Urothelium cell line (cell line): ENCODE data around the gene SMARCA1.
"Not testable (repeated sequence)": the region's sequence is repeated elsewhere in the genome, so short reads cannot be mapped to it uniquely, and the experiment has no call there.

Experiments
- DNase-seq: peaks from one replicate; pipeline ENCODE4 v3.0.0; 2011; ENCODE audit warnings: low spot score, mixed read lengths
- FAIRE-seq: peaks from 2 replicates; lab custom pipeline; 2011; peaks lifted over from hg19 to GRCh38; lab: Jason Lieb, UNC

SMARCA1 gene, protein sequence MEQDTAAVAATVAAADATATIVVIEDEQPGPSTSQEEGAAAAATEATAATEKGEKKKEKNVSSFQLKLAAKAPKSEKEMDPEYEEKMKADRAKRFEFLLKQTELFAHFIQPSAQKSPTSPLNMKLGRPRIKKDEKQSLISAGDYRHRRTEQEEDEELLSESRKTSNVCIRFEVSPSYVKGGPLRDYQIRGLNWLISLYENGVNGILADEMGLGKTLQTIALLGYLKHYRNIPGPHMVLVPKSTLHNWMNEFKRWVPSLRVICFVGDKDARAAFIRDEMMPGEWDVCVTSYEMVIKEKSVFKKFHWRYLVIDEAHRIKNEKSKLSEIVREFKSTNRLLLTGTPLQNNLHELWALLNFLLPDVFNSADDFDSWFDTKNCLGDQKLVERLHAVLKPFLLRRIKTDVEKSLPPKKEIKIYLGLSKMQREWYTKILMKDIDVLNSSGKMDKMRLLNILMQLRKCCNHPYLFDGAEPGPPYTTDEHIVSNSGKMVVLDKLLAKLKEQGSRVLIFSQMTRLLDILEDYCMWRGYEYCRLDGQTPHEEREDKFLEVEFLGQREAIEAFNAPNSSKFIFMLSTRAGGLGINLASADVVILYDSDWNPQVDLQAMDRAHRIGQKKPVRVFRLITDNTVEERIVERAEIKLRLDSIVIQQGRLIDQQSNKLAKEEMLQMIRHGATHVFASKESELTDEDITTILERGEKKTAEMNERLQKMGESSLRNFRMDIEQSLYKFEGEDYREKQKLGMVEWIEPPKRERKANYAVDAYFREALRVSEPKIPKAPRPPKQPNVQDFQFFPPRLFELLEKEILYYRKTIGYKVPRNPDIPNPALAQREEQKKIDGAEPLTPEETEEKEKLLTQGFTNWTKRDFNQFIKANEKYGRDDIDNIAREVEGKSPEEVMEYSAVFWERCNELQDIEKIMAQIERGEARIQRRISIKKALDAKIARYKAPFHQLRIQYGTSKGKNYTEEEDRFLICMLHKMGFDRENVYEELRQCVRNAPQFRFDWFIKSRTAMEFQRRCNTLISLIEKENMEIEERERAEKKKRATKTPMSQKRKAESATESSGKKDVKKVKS

DNA sequence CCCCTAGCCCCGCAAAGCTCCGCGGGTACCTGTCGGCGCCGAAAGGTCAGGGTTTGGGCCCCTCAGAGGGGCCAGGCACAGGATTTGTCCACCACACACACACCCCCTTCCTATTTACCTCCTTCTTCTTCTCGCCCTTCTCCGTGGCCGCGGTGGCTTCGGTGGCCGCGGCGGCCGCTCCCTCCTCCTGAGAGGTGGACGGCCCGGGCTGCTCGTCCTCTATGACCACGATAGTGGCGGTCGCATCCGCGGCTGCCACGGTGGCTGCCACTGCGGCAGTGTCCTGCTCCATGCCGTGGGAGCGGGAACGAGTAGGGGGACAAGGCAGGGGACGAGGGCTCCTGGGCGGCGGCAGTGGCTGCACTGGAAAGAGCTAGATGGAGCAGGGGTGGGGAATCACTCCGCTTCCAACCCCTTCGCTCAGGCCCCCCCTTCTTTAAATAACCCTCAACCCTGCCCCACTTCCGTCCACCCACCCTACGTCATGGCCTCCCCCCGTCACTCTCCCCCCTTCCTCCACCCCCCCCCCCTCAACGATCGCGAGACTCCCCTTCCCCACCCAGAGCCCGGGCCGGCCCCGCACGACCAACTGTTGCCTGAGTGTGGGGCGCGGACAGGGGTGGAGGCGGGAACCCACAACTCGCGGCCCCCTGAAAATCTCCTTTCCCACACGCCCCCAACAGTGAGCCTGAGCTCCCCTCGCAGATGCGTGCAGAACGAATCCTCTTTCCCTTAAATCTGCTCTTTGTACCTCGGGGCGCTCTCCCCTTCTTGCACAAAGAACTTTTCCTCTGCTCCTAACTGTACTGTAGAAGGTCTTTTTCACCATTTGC, at the start of gene SMARCA1:
Gene SMARCA1 (minus strand): TSS at position 412 of the 833 bp plus-strand sequence. CDS start 120 bp downstream, at position 292.
- DNase-seq: peak; percentile 35
- no peak for FAIRE-seq

DNA sequence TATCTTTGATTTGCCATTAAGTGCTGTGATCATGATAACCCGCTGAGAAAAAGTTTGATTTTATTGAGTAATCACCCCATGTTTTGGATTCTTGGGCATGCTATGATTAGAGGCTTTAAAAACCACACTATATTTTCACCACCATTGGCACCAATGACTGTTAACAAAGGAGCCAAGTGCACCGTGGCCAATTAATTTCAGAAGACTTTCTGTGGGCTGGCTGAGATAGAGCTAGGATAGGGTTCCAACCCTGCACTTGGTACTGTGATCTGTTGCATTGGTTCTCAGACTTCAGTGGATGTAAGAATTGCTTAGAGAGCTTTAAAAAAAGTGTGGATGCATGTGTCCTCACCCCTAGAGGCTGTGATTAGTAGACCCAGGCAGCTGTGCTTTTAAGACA, 49.1 kb upstream of the SMARCA1 start:
- DNase-seq (no peak), FAIRE-seq (no peak)

DNA sequence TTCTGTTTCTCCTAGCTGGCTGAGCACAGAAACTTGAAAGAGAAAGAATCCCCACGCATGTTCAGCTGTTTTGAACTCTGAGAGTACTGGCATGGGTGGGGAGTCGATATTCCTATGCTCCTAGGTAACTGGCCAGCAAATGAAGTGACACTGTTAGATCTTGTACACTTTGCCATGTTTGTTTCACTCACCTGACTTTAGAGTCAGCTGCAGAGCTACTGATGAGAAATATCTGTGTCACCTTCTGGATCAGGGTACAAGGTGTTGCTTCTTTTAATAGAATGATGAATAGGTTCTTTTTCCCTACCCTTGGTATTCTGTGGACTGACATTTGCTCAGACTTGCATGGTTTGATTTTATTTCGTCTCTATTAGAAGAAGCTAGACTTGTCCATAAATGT, 45.1 kb upstream of the SMARCA1 start:
- DNase-seq (no peak), FAIRE-seq (no peak)

DNA sequence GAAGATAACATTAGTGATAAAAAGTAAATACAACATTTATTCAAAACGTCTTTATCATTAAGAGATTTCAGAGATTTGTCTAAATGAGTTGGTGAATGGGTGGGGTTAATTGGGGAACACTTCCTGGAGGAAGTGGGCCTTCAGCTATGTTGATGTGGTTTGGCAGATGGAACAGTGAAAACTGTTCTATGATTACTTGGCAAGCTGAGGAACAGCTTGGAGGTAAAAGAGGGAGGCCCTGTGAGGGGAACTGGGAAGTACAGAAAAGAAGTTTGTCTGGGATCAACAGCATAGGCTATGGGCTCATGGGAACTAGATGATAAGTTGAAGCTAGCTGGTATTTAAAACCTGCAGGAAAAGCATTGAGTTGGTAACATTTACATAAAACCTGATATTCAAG, 42.8 kb upstream of the SMARCA1 start:
- DNase-seq (no peak), FAIRE-seq (no peak)

DNA sequence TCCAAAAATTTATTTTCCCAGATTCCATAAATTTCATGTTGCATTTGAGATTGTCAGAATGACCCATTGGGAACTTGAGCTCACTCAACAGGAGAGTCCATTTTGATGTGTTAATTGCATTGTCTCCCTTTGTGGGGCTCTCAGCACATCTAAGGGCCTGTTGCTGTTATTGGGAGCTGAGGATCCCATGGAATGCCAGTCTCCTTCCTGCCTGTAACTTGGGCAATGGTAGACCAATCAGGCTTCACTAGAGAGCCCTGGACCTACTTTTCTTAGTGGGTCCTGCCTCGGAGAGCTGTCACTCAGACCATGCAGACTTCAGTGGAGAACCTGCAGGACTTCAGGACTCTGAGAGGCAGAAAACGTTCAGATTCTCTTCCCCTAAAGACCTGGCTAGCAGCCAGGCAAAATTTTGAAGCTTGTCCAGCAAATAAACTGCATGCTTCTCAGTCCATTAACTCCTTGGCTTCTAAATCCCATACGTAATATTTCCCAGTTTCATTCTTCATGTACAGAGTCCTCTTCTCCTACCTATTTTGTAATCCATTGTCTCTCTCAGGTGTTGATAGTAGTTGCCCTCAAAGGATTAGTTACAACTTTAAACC, 41.9 kb upstream of the SMARCA1 start:
- DNase-seq: no peak
- no peak for FAIRE-seq

DNA sequence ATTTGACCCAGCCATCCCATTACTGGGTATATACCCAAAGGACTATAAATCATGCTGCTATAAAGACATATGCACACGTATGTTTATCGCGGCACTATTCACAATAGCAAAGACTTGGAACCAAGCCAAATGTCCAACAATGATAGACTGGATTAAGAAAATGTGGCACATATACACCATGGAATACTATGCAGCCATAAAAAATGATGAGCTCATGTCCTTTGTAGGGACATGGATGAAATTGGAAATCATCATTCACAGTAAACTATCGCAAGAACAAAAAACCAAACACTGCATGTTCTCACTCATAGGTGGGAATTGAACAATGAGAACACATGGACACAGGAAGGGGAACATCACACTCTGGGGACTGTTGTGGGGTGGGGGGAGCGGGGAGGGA, 41.1 kb upstream of the SMARCA1 start:
- not testable (repeated sequence) for FAIRE-seq, DNase-seq

DNA sequence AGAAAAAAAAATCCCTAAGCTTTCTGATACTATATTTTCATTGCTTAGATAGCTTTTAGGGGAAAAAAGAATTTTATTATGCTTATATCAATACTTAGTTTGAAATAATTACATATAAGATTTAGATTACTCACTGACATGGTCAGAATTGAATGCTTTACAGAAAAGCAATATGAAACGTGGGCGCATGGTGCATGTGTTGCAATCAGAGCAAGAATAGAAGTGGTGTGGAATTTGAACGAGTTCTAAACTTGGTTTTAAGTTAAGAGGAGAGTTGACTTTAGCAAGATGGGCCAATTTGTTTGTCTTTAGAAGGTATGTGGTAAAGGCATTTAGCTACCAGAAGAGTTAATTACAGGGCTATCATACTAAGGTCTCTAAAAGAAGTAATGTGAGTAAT, 38.2 kb upstream of the SMARCA1 start:
- FAIRE-seq (no peak), DNase-seq (no peak)

DNA sequence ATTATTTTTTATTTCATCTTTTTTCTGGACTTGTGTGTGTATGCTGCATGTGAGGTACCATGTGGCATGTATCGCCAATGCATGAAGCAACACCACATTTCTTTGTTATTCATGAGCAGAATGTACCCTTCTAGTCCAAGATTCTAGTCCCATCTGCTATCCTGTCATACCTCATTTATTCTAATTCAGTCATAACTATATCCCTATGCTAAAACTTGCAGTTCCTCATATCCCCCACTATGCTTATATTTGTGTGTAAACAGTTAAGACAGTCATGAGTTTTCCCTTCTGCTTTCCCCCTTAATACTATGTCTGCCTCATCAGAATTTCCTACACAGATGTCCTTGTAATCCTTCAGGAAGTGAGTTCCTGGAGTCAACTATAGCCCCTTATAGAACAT, 36.5 kb upstream of the SMARCA1 start:
- DNase-seq (no peak), FAIRE-seq (no peak)

DNA sequence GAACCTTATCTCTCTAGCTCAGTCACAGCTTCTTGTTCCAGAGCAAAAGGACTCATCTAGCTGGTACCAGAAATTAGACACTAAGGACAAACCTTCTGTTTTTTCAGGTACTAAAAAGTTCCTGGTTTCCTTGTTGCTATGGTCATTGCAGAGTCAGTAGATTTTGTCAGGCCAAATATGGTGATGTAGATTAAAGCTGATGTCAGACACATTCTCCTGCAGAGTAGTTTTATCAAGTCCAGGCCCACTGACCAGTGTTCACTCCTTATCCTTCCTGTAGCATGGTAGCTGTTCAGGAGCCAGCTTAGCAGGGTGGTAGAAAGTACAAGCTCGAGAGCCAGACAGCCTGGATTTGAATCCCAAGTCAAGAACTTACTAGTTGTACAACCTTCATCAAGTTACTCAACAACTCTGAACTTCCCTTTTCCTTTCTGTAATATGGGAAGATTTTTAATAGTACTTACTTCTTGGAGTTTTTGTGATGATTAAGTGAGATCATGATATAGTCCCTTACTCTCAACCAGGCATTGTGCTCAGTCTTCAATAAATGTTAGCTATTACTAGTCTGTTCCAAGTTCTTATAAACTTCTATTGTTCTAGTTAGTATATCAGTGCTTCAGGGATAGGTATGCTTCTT, 34.7 kb upstream of the SMARCA1 start:
- DNase-seq (no peak), FAIRE-seq (no peak)

DNA sequence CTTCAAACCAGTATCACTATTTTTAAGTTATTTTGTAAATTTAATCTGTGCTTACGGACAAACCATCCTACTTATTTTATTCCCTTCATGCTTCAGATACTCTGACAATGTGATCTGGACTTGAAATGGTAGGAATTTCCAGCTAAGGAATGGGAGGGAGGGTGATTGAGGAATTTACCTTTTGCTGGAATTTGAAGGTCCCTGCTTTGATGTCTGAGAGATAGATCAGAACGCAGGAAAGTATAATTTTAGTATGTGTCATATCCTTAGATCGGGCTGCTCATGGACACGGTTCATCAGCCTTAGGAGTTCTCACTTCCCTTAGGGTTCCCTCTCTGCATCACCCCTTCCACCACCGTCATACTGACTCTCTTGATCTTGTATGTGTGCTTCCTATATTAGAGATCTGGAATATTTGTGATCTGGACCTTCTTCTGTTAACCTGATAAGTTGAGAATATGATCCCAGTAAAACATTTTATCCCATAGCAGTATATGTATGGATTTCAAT, 33.6 kb upstream of the SMARCA1 start:
- no peak for DNase-seq
- FAIRE-seq: no peak

DNA sequence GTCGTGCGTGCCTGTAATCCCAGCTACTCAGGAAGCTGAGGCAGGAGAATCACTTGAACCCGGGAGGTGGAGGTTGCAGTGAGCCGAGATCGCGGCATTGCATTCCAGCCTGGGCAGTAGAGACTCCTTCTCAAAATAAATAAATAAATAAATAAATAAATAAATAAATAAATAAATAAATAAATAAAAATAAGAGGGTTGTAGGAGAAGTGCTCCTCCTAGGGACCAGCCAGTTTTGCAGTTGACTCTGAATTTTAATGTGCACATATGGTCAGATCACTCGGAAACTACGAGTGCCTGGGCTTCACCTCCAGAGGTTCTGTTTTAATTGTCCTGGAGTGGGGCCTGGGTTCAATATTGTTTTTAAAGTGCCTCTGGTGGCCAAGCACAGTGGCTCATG, 31.5 kb upstream of the SMARCA1 start:
- DNase-seq: not testable (repeated sequence)

DNA sequence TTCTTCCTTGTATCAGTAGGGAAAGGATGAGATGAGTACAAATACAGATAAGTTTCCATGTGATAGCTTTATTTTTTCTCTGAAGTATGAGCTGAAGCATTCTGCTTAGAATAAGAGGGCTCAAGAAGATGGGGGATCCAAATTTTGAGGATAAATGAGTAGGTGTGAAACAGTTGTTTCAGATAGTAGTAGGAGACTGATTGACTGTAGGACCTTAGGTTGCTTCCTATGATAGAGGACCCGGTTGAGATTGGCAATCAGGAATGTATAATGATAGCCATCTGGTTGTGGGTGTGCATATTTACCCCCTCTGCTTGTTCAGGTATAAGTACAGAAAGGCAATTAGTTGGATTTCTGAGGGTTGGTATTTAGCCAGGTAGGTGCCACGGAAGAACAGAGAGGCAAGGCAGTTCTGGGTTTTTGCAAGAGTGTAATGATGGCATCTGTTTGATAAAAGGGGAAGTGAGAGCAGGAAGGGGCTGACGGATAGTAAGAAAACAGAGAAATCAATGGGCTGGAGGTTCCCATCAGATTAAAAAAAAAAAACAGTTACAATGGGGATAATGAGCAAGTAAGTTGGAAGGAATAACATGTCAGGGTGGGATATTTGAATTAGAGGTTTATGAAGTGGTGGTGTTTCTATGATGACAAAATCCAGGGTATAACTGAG, 30.5 kb upstream of the SMARCA1 start:
- FAIRE-seq: no peak
- DNase-seq: no peak

More for the DNA sequence above, 31.5 kb upstream of the SMARCA1 start:
- FAIRE-seq: not testable (repeated sequence)

DNA sequence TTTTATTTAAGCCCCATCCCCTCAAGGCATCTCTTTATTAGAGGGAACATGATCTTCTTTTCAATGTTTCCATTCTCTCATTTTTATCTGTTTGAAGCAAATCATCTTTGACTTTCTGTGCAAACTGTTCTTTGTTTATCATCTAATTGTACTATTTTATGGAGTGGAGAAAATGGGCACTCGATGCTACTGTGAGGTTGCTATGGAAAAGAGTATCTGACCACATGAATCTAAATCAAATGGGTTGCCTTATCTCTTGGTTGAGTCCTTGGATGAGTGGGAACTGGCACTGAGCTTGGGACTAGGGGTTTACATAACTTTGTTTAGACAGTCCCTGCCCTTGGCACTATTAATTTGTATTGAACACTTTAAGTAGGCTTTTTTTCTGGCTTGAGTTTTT, 25.8 kb upstream of the SMARCA1 start:
- FAIRE-seq (no peak), DNase-seq (no peak)

DNA sequence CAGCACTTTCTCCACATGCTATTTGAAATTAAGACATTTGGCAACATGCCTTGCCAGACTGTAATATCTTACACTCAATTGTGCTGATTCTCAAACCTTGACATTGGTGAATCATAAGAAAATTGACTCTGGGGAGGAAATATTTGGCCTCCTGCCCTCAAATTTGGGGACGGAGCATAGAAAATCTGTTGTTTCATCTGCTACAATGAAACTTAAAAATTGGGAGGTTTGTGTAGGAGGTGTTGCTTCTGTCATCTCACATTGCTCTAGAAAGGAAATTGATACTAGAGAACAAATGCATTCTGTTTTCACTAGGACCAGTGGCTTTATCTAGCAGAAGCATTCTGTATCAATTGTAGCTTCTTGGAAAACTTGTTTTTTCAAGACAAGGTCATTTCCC, 22.1 kb upstream of the SMARCA1 start:
- no peak for DNase-seq
- no peak for FAIRE-seq

DNA sequence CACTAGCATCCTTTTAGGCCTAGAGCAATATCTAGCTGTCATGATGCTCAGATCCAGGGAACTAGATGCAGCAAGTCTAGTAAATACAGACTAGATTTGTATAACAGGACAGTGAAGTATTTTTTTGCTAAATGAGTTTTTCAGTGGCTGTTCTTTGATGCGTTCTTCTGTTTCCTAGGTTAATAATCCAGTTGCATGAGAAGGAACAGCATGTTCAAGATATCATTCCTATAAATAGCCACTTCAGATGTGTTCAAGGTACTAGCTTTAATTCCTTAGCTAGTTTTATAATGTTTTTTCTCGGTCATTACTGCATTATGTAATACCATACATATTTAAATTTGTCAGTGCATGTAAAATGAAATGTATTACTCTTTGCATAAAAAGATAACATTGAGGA, 21.5 kb upstream of the SMARCA1 start:
- FAIRE-seq (no peak), DNase-seq (no peak)

DNA sequence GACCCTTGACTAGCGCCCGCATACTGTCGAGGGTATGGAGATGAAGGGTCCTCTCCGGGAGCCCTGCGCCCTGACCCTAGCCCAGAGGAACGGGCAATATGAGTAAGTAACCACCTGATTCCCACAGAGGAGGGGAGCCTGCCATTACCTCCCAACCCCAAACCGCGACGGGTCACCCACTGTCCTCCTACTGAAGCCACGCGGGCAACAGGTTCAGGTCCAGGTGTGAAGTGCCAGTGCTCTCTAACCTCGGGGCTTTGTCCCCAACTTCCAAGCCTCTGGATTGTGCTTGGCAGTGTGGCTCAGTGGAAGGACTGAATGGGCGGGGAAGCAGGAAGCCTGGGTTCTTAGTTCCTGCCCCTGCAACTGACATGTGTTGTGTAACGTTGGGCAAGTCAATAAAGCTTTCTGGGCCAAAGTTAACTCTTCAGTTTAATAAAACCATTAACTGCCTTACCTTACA, 17.5 kb upstream of the SMARCA1 start:
- DNase-seq (peak; percentile 3), FAIRE-seq (no peak)

DNA sequence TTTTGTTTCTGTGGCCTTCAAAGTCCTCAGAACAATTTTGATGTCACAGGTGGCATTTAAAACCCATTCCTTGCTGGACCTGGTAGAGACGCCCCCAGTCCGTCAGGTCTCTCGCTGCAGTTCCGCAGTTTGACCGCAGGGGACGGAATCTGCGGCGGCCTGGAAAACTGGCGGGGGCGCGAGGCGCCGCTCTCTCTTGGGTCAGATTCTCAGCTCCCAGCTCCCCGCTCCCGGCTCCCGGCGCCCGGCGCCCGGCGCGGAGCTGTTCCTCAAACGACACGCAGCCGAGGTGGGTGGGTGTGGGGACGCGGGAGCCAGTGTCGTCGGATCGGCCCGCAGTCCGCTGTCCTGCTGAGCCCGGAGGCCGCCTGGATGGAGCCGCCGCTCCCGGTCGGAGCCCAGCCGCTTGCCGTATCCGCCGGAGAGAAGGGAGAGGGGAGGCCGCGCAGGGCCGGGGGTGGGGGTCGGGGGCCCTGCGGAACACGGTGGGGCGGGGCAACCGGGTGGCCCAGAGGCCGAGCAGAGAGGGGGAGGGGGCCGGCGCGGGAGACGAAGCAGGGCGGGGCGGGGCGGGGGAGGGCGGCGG, 16.9 kb upstream of the SMARCA1 start, which contains the start of gene OCRL:
Gene OCRL (plus strand): TSS at position 192 of the 586 bp plus-strand sequence. CDS start 181 bp downstream, at position 373.
- DNase-seq: peak; percentile 59
- no peak for FAIRE-seq
